Fibroblast of the aortic adventitia (primary cell): ENCODE data around the gene SNX14. TPM values are rescaled to one million over a fixed set of nuclear protein-coding genes. Genes with fewer than 3 reads are reported as not detected.

ENCODE experiments used
- DNase-seq: peaks from one replicate; pipeline ENCODE4 v3.0.0-alpha.2; 2010; ENCODE audit warnings: low read depth
- H3K4me3 ChIP-seq: 2 replicates; pipeline ENCODE4 v1.5.1; 2011; ENCODE audit warnings: low read depth, mild to moderate bottlenecking, control low read depth, low read length, moderate library complexity
- CTCF ChIP-seq: IDR thresholded peaks from 2 replicates; pipeline ENCODE4 v1.5.1; 2011; ENCODE audit warnings: mild to moderate bottlenecking, low read length, control low read depth, inconsistent platforms; ENCODE audit not compliant: insufficient read depth
- total RNA-seq: library from RNA; depleted of rRNA; stranded (reverse); fragments of >200 nt; gene quantifications from 2 replicates; pipeline ENCODE4 v1.2.3, GENCODE V29; 2012; ENCODE audit warnings: low replicate concordance

The SNX14 gene, protein sequence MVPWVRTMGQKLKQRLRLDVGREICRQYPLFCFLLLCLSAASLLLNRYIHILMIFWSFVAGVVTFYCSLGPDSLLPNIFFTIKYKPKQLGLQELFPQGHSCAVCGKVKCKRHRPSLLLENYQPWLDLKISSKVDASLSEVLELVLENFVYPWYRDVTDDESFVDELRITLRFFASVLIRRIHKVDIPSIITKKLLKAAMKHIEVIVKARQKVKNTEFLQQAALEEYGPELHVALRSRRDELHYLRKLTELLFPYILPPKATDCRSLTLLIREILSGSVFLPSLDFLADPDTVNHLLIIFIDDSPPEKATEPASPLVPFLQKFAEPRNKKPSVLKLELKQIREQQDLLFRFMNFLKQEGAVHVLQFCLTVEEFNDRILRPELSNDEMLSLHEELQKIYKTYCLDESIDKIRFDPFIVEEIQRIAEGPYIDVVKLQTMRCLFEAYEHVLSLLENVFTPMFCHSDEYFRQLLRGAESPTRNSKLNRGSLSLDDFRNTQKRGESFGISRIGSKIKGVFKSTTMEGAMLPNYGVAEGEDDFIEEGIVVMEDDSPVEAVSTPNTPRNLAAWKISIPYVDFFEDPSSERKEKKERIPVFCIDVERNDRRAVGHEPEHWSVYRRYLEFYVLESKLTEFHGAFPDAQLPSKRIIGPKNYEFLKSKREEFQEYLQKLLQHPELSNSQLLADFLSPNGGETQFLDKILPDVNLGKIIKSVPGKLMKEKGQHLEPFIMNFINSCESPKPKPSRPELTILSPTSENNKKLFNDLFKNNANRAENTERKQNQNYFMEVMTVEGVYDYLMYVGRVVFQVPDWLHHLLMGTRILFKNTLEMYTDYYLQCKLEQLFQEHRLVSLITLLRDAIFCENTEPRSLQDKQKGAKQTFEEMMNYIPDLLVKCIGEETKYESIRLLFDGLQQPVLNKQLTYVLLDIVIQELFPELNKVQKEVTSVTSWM
- total RNA-seq, result 99.1 and 188 TPM in 2 replicates

- TF ChIP-seq CTCF, result peak; percentile 7
- peak within 1 kb of the TSS; percentile 88 for H3K4me3 ChIP-seq
- peak; percentile 96 for DNase-seq
These were observed at the start of gene SNX14 for GRCh38 chr6:85593438-85594196. TSS of gene SNX14 (minus strand) at chr6:85593858. CDS start at chr6:85593718, 140 bp downstream.

GRCh38 chr6:85642774-85643536 lies 49.3 kb upstream of the SNX14 start, which contains the start of gene SYNCRIP:
TSS of gene SYNCRIP (minus strand) at chr6:85642886. CDS start at chr6:85641439, 1,447 bp downstream.
- no peak for TF ChIP-seq CTCF
- H3K4me3 ChIP-seq, result peak within 1 kb of the TSS; percentile 98
- peak; percentile 96 for DNase-seq

DNA sequence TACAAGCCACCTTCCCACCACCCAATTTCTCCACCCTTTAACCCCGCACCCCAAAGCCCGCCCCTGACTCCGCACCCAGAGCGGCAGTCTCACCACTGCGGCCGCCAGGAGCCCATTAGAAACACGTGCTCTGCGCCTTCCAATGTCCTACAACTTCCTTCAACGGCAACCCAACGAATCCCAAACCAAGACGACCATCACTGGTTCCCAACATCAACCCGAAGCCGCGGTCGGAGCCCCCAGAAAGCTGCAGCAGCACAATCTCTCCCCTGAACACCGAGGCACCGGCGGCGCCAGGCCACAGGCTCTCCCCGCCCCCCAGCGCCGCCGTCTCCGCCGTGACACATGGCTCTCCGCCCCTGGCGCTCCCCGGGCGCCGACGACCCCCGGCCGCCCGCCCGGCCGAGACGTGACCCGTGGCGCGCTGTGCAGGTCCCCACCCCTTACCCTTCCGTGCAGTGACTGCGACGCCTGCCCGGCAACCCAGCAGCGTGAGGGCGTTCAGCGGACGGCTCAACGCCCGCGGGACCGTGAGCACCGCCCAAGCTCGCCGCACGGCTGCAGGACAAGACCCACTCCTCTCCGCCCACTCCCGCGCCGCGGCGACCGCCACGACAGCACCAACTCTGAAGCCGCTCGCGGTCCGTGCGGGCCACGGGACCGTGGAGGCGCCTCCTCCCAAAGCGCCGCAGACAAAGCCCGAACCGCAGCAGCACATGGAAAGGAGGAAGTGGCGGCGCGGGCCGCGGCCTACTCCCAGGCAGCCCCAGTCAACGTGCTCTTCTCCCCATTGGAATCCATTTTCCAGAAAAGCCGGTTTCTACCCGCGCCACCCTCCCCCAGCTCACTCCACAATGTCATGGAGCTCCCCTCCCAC lies 48.5 kb upstream of the SNX14 start:
- TF ChIP-seq CTCF, result no peak
- DNase-seq, result peak; percentile 45
- H3K4me3 ChIP-seq, result peak overlapping the region; percentile 98

- no peak for DNase-seq
- TF ChIP-seq CTCF, result no peak
- H3K4me3 ChIP-seq, result peak overlapping the region; percentile 98
These were observed 47.9 kb upstream of the SNX14 start for GRCh38 chr6:85641522-85641896.

GRCh38 chr6:85640821-85641220 lies 47.2 kb upstream of the SNX14 start:
- TF ChIP-seq CTCF, result no peak
- peak; percentile 26 for DNase-seq
- peak overlapping the region; percentile 98 for H3K4me3 ChIP-seq
